ENCODE data around the gene MPPED2.

The MPPED2 gene

GRCh38 chr11:30405385-30405784, 180.8 kb downstream of the MPPED2 start:
- Histone ChIP-seq H3K9ac (ENCODE audit: low read depth, low read length) (no peak overlapping the region), H3K9me3 (ENCODE audit: control insufficient read depth, insufficient read depth, low read length) (no peaks in the 10 kb centered on the region), H3K36me3 (ENCODE audit: insufficient read depth, low read length) (no peaks in the 10 kb centered on the region), H3K4me1 (ENCODE audit: insufficient read depth, low read length) (0 out of 2 replicates have a peak, but pooled peaks cover 8% of the 10 kb centered on the region)

GRCh38 chr11:30404136-30404535, 182.0 kb downstream of the MPPED2 start:
- Histone ChIP-seq H3K36me3 (ENCODE audit: insufficient read depth, low read length) (no peaks in the 10 kb centered on the region), H3K4me1 (ENCODE audit: insufficient read depth, low read length) (0 out of 2 replicates have a peak, but pooled peaks cover 8% of the 10 kb centered on the region), H3K9me3 (ENCODE audit: control insufficient read depth, insufficient read depth, low read length) (no peaks in the 10 kb centered on the region), H3K9ac (ENCODE audit: low read depth, low read length) (no peak overlapping the region)

- H3K9ac ChIP-seq (ENCODE audit: low read depth, low read length), result no peak overlapping the region
- H3K36me3 ChIP-seq (ENCODE audit: insufficient read depth, low read length), result no peaks in the 10 kb centered on the region
- H3K4me1 ChIP-seq (ENCODE audit: insufficient read depth, low read length), result no peaks in the 10 kb centered on the region
- no peaks in the 10 kb centered on the region for H3K9me3 ChIP-seq (ENCODE audit: control insufficient read depth, insufficient read depth, low read length)
Measured at GRCh38 chr11:30395751-30396150, 190.4 kb downstream of the MPPED2 start.

GRCh38 chr11:30393012-30393411, 193.1 kb downstream of the MPPED2 start:
- Histone ChIP-seq H3K4me1 (ENCODE audit: insufficient read depth, low read length) (no peaks in the 10 kb centered on the region), H3K9ac (ENCODE audit: low read depth, low read length) (no peak overlapping the region), H3K9me3 (ENCODE audit: control insufficient read depth, insufficient read depth, low read length) (no peaks in the 10 kb centered on the region), H3K36me3 (ENCODE audit: insufficient read depth, low read length) (no peaks in the 10 kb centered on the region)

- Histone ChIP-seq H3K36me3 (ENCODE audit: insufficient read depth, low read length) (no peaks in the 10 kb centered on the region), H3K4me1 (ENCODE audit: insufficient read depth, low read length) (no peaks in the 10 kb centered on the region), H3K9me3 (ENCODE audit: control insufficient read depth, insufficient read depth, low read length) (peaks cover 3% of the 10 kb centered on the region; the same call in 1 of the 2 replicates), H3K9ac (ENCODE audit: low read depth, low read length) (no peak overlapping the region)
Measured at GRCh38 chr11:30392221-30392784, 193.8 kb downstream of the MPPED2 start.

- no peak overlapping the region for H3K9ac ChIP-seq (ENCODE audit: low read depth, low read length)
- H3K9me3 ChIP-seq (ENCODE audit: control insufficient read depth, insufficient read depth, low read length), result peaks cover 4% of the 10 kb centered on the region; the same call in 1 of the 2 replicates
- no peaks in the 10 kb centered on the region for H3K4me1 ChIP-seq (ENCODE audit: insufficient read depth, low read length)
- H3K36me3 ChIP-seq (ENCODE audit: insufficient read depth, low read length), result no peaks in the 10 kb centered on the region
Measured at GRCh38 chr11:30388957-30389356, 197.2 kb downstream of the MPPED2 start.

GRCh38 chr11:30387891-30388861, 198.0 kb downstream of the MPPED2 start:
- H3K4me1 ChIP-seq (ENCODE audit: insufficient read depth, low read length), result no peaks in the 10 kb centered on the region
- H3K36me3 ChIP-seq (ENCODE audit: insufficient read depth, low read length), result no peaks in the 10 kb centered on the region
- peaks cover 4% of the 10 kb centered on the region; the same call in 1 of the 2 replicates for H3K9me3 ChIP-seq (ENCODE audit: control insufficient read depth, insufficient read depth, low read length)
- H3K9ac ChIP-seq (ENCODE audit: low read depth, low read length), result no peak overlapping the region

- Histone ChIP-seq H3K9me3 (ENCODE audit: control insufficient read depth, insufficient read depth, low read length) (no peaks in the 10 kb centered on the region), H3K9ac (ENCODE audit: low read depth, low read length) (no peak overlapping the region), H3K36me3 (ENCODE audit: insufficient read depth, low read length) (no peaks in the 10 kb centered on the region), H3K4me1 (ENCODE audit: insufficient read depth, low read length) (no peaks in the 10 kb centered on the region)
Measured at GRCh38 chr11:30381879-30382278, 204.3 kb downstream of the MPPED2 start.

- Histone ChIP-seq H3K36me3 (ENCODE audit: insufficient read depth, low read length) (no peaks in the 10 kb centered on the region; the same call in 1 of the 2 replicates), H3K9ac (ENCODE audit: low read depth, low read length) (no peak overlapping the region), H3K9me3 (ENCODE audit: control insufficient read depth, insufficient read depth, low read length) (no peaks in the 10 kb centered on the region), H3K4me1 (ENCODE audit: insufficient read depth, low read length) (no peaks in the 10 kb centered on the region)
Measured at GRCh38 chr11:30380846-30381245, 205.3 kb downstream of the MPPED2 start.

GRCh38 chr11:30377347-30377746, 208.8 kb downstream of the MPPED2 start:
- no peaks in the 10 kb centered on the region for H3K9me3 ChIP-seq (ENCODE audit: control insufficient read depth, insufficient read depth, low read length)
- no peak overlapping the region for H3K9ac ChIP-seq (ENCODE audit: low read depth, low read length)
- H3K36me3 ChIP-seq (ENCODE audit: insufficient read depth, low read length), result no peaks in the 10 kb centered on the region; the same call in 1 of the 2 replicates
- H3K4me1 ChIP-seq (ENCODE audit: insufficient read depth, low read length), result no peaks in the 10 kb centered on the region

GRCh38 chr11:30370164-30370563, 216.0 kb downstream of the MPPED2 start:
- H3K36me3 ChIP-seq (ENCODE audit: insufficient read depth, low read length), result no peaks in the 10 kb centered on the region
- no peaks in the 10 kb centered on the region for H3K9me3 ChIP-seq (ENCODE audit: control insufficient read depth, insufficient read depth, low read length)
- H3K9ac ChIP-seq (ENCODE audit: low read depth, low read length), result no peak overlapping the region
- H3K4me1 ChIP-seq (ENCODE audit: insufficient read depth, low read length), result no peaks in the 10 kb centered on the region

- no peak overlapping the region for H3K9ac ChIP-seq (ENCODE audit: low read depth, low read length)
Measured at GRCh38 chr11:30368394-30368793, 217.8 kb downstream of the MPPED2 start.

GRCh38 chr11:30365793-30366517, 220.2 kb downstream of the MPPED2 start:
- H3K4me1 ChIP-seq (ENCODE audit: insufficient read depth, low read length), result 0 out of 2 replicates have a peak, but pooled peaks cover 8% of the 10 kb centered on the region
- no peaks in the 10 kb centered on the region for H3K9me3 ChIP-seq (ENCODE audit: control insufficient read depth, insufficient read depth, low read length)
- no peaks in the 10 kb centered on the region for H3K36me3 ChIP-seq (ENCODE audit: insufficient read depth, low read length)
- H3K9ac ChIP-seq (ENCODE audit: low read depth, low read length), result no peak overlapping the region

More at GRCh38 chr11:30368394-30368793, 217.8 kb downstream of the MPPED2 start:
- Histone ChIP-seq H3K36me3 (ENCODE audit: insufficient read depth, low read length) (no peaks in the 10 kb centered on the region), H3K4me1 (ENCODE audit: insufficient read depth, low read length) (0 out of 2 replicates have a peak, but pooled peaks cover 8% of the 10 kb centered on the region), H3K9me3 (ENCODE audit: control insufficient read depth, insufficient read depth, low read length) (no peaks in the 10 kb centered on the region)

GRCh38 chr11:30364837-30365482, 221.2 kb downstream of the MPPED2 start:
- 0 out of 2 replicates have a peak, but pooled peaks cover 8% of the 10 kb centered on the region for H3K4me1 ChIP-seq (ENCODE audit: insufficient read depth, low read length)
- no peak overlapping the region for H3K9ac ChIP-seq (ENCODE audit: low read depth, low read length)
- H3K36me3 ChIP-seq (ENCODE audit: insufficient read depth, low read length), result no peaks in the 10 kb centered on the region
- no peaks in the 10 kb centered on the region for H3K9me3 ChIP-seq (ENCODE audit: control insufficient read depth, insufficient read depth, low read length)
